H1 (cell line): ENCODE measurements around the gene PPM1F. TPM values are rescaled to one million over a fixed set of nuclear protein-coding genes. Genes with fewer than 3 reads are reported as not detected.

ENCODE experiments used
- CTCF ChIA-PET: fragments of 300-600 bp; sonication (Branson Sonifier 250); formaldehyde crosslinking; loops from one replicate; lab custom pipeline; 2021; ENCODE audit not compliant: partially characterized antibody; lab: Charles Lee
- POLR2A ChIA-PET: fragments of 300-600 bp; sonication (Branson Sonifier 250); formaldehyde crosslinking; loops from one replicate; lab custom pipeline; 2021; ENCODE audit warnings: inconsistent platforms; ENCODE audit not compliant: partially characterized antibody; lab: Charles Lee
- DNase-seq, 2 experiments: peaks; one replicate each; pipeline versions ENCODE4 v3.0.0 to v3.0.0-alpha.2; 2010 to 2022; ENCODE audit warnings: low spot score in 2 of 2, low read depth in 1 of 2, mixed read lengths in 1 of 2
- FAIRE-seq: peaks from 2 replicates; lab custom pipeline; 2011; peaks lifted over from hg19 to GRCh38; lab: Jason Lieb, UNC
- H2AFZ ChIP-seq: 2 replicates; pipeline ENCODE4 v1.8.1; 2012; ENCODE audit warnings: low read length, inconsistent platforms
- H2AK5ac ChIP-seq: 2 replicates; pipeline ENCODE4 v1.6.1; 2013; ENCODE audit warnings: low read depth, low read length
- H2BK120ac ChIP-seq: replicated peaks from 2 replicates; pipeline ENCODE3; 2013; ENCODE audit warnings: low read depth, low read length, inconsistent platforms
- H2BK12ac ChIP-seq: 2 replicates; pipeline ENCODE4 v1.6.1; 2013; ENCODE audit warnings: low read depth, low read length
- H2BK15ac ChIP-seq: 2 replicates; pipeline ENCODE4 v1.6.1; 2013; ENCODE audit warnings: low read length
- H2BK20ac ChIP-seq: 2 replicates; pipeline ENCODE4 v1.6.1; 2013; ENCODE audit warnings: low read length
- H2BK5ac ChIP-seq: 2 replicates; pipeline ENCODE4 v1.6.1; 2013; ENCODE audit warnings: low read depth, low read length
- H3K14ac ChIP-seq: 2 replicates; pipeline ENCODE4 v1.6.1; 2013; ENCODE audit warnings: inconsistent platforms; ENCODE audit not compliant: insufficient read length
- H3K18ac ChIP-seq: 2 replicates; pipeline ENCODE4 v1.6.1; 2013; ENCODE audit warnings: low read length; ENCODE audit errors: extremely low read depth
- H3K23ac ChIP-seq: 2 replicates; pipeline ENCODE4 v1.6.1; 2013; ENCODE audit warnings: inconsistent platforms; ENCODE audit not compliant: insufficient read length
- H3K23me2 ChIP-seq: 2 replicates; pipeline ENCODE4 v1.6.1; 2013; ENCODE audit warnings: low read depth, low read length
- H3K27ac ChIP-seq: 2 replicates; pipeline ENCODE4 v1.6.1; 2011; ENCODE audit warnings: low read depth, low read length, inconsistent platforms
- H3K27me3 ChIP-seq, 4 experiments: replicated peaks in 1 of 4; 1 replicate in 1 of 4; 2 replicates in 3 of 4; pipeline versions ENCODE4 v1.6.1 to v1.8.1; 2011 to 2013; ENCODE audit warnings: low read length in 3 of 4, mild to moderate bottlenecking in 3 of 4, inconsistent platforms in 2 of 4, mixed read lengths in 2 of 4, moderate library complexity in 1 of 4; ENCODE audit not compliant: control insufficient read depth in 3 of 4, insufficient read depth in 3 of 4; ENCODE audit errors: extremely low read depth in 1 of 4
- H3K36me3 ChIP-seq, 4 experiments: 2 replicates each; pipeline versions ENCODE4 v1.6.1 to v1.8.1; 2011 to 2013; ENCODE audit warnings: mild to moderate bottlenecking in 4 of 4, low read length in 3 of 4, moderate library complexity in 2 of 4, control low read depth in 1 of 4, inconsistent platforms in 1 of 4; ENCODE audit not compliant: insufficient read depth in 4 of 4, control insufficient read depth in 2 of 4
- H3K4ac ChIP-seq: replicated peaks from 2 replicates; pipeline ENCODE3; 2013; ENCODE audit warnings: low read length, low read depth, mixed read lengths, inconsistent platforms; ENCODE audit not compliant: insufficient read length
- H3K4me1 ChIP-seq, 4 experiments: replicated peaks in 1 of 4; 1 replicate in 1 of 4; 2 replicates in 3 of 4; pipeline versions ENCODE4 v1.6.1 to v1.8.1; 2011 to 2013; ENCODE audit warnings: low read length in 3 of 4, inconsistent platforms in 2 of 4, mixed read lengths in 1 of 4; ENCODE audit not compliant: insufficient read depth in 4 of 4, control insufficient read depth in 3 of 4
- H3K4me2 ChIP-seq, 2 experiments: 2 replicates each; pipeline versions ENCODE4 v1.6.1 to v1.8.1; 2011 to 2013; ENCODE audit warnings: low read depth in 2 of 2, low read length in 2 of 2, control low read depth in 1 of 2, inconsistent platforms in 1 of 2, mild to moderate bottlenecking in 1 of 2; ENCODE audit not compliant: insufficient read depth in 1 of 2
- H3K4me3 ChIP-seq, 4 experiments: fragments of 200-600, 300-600 bp in 1 of 4; sonication (generic), shearing (Covaris generic), sonication (Bioruptor Twin) in 1 of 4; 2 replicates each; pipeline versions ENCODE4 v1.5.1 to v1.8.1; 2011 to 2016; ENCODE audit warnings: low read length in 4 of 4, low read depth in 3 of 4, control low read depth in 2 of 4, inconsistent platforms in 2 of 4, mild to moderate bottlenecking in 2 of 4, mixed read lengths in 1 of 4, moderate library complexity in 1 of 4; ENCODE audit not compliant: insufficient read depth in 2 of 4; ENCODE audit errors: extremely low read depth in 1 of 4
- H3K56ac ChIP-seq: replicated peaks from 2 replicates; pipeline ENCODE3; 2013; ENCODE audit warnings: low read depth, mild to moderate bottlenecking, mixed read lengths, low read length, inconsistent platforms; ENCODE audit not compliant: insufficient read length
- H3K79me1 ChIP-seq: 2 replicates; pipeline ENCODE4 v1.6.1; 2013; ENCODE audit warnings: low read depth, low read length, control low read depth
- H3K79me2 ChIP-seq, 2 experiments: 2 replicates each; pipeline versions ENCODE4 v1.6.1 to v1.8.1; 2012 to 2013; ENCODE audit warnings: low read length in 2 of 2, mild to moderate bottlenecking in 2 of 2, inconsistent platforms in 1 of 2; ENCODE audit not compliant: insufficient read depth in 2 of 2, control insufficient read depth in 1 of 2
- H3K9ac ChIP-seq, 4 experiments: replicated peaks in 1 of 4; 1 replicate in 1 of 4; 2 replicates in 3 of 4; pipeline versions ENCODE4 v1.6.1 to v1.8.1; 2011 to 2013; ENCODE audit warnings: low read depth in 3 of 4, low read length in 3 of 4, control low read depth in 2 of 4, mild to moderate bottlenecking in 2 of 4, moderate library complexity in 2 of 4, inconsistent platforms in 1 of 4; ENCODE audit errors: extremely low read depth in 1 of 4
- H3K9me3 ChIP-seq, 2 experiments: 2 replicates each; pipeline versions ENCODE4 v1.6.1 to v1.8.1; 2012 to 2013; ENCODE audit warnings: mild to moderate bottlenecking in 2 of 2, moderate library complexity in 2 of 2, control low read depth in 1 of 2, inconsistent platforms in 1 of 2, low read depth in 1 of 2, low read length in 1 of 2, mixed read lengths in 1 of 2; ENCODE audit not compliant: insufficient read depth in 2 of 2
- H4K20me1 ChIP-seq, 2 experiments: replicated peaks in 1 of 2; 2 replicates each; pipeline versions ENCODE3 to v1.8.1; 2011 to 2013; ENCODE audit warnings: inconsistent platforms in 2 of 2, low read length in 2 of 2, mild to moderate bottlenecking in 1 of 2; ENCODE audit not compliant: insufficient read depth in 2 of 2, control insufficient read depth in 1 of 2
- H4K5ac ChIP-seq: 2 replicates; pipeline ENCODE4 v1.6.1; 2013; ENCODE audit warnings: low read length, low read depth, mixed read lengths, inconsistent platforms; ENCODE audit not compliant: insufficient read length
- H4K8ac ChIP-seq: 2 replicates; pipeline ENCODE4 v1.8.0; 2013; ENCODE audit warnings: mild to moderate bottlenecking, moderate library complexity, low read length, inconsistent platforms; ENCODE audit not compliant: insufficient read depth; ENCODE audit errors: extremely low read depth
- H4K91ac ChIP-seq: replicated peaks from 2 replicates; pipeline ENCODE3; 2013; ENCODE audit warnings: low read length, mixed read lengths, inconsistent platforms; ENCODE audit not compliant: insufficient read length
- BRCA1 ChIP-seq: IDR thresholded peaks from 2 replicates; pipeline ENCODE4 v1.6.1; 2012; ENCODE audit warnings: low read depth, low read length, improper control_type of control experiment
- CBX8 ChIP-seq: fragments of 300-800, 300-1000 bp; sonication (generic); IDR thresholded peaks from 2 replicates; pipeline ENCODE4 v1.7.1; 2016; ENCODE audit warnings: low read depth, low read length, borderline replicate concordance
- CHD2 ChIP-seq: IDR thresholded peaks from 2 replicates; pipeline ENCODE4 v1.6.1; 2012; ENCODE audit warnings: low read length, improper control_type of control experiment
- CREB1 ChIP-seq: IDR thresholded peaks from 2 replicates; pipeline ENCODE4 v1.6.1; 2012; ENCODE audit warnings: inconsistent platforms
- EGR1 ChIP-seq: IDR thresholded peaks from 2 replicates; pipeline ENCODE4 v1.6.1; 2011; ENCODE audit warnings: low read depth, low read length, borderline replicate concordance
- JUND ChIP-seq: IDR thresholded peaks from 2 replicates; pipeline ENCODE4 v1.6.1; 2011; ENCODE audit warnings: mild to moderate bottlenecking, improper control_type of control experiment, low read length
- PHF8 ChIP-seq: fragments of 200-600 bp; sonication (generic); conservative IDR thresholded peaks from 2 replicates; pipeline ENCODE4 v1.7.1; 2012; ENCODE audit warnings: low read depth, mild to moderate bottlenecking, inconsistent platforms, low read length, moderate library complexity
- POU5F1 ChIP-seq: IDR thresholded peaks from 2 replicates; pipeline ENCODE4 v1.6.1; 2011; ENCODE audit warnings: low read depth, mild to moderate bottlenecking, low read length, moderate library complexity
- RAD21 ChIP-seq, 2 experiments: IDR thresholded peaks in 1 of 2; conservative IDR thresholded peaks in 1 of 2; 2 replicates each; pipeline ENCODE4 v1.6.1; 2011; ENCODE audit warnings: low read depth in 2 of 2, low read length in 2 of 2, improper control_type of control experiment in 1 of 2, inconsistent platforms in 1 of 2, mild to moderate bottlenecking in 1 of 2, moderate library complexity in 1 of 2
- RFX5 ChIP-seq: IDR thresholded peaks from 2 replicates; pipeline ENCODE4 v1.6.1; 2011; ENCODE audit warnings: low read depth, low read length, improper control_type of control experiment, borderline replicate concordance
- SIRT6 ChIP-seq: IDR thresholded peaks from one replicate; pipeline ENCODE4 v1.7.1; 2012; ENCODE audit warnings: low read length, inconsistent platforms
- TCF12 ChIP-seq: IDR thresholded peaks from 2 replicates; pipeline ENCODE4 v1.6.1; 2011; ENCODE audit warnings: low read depth, mild to moderate bottlenecking, low read length
- WGBS, 2 experiments: shearing (Covaris generic) in 1 of 2; methylation state at CpG; one replicate each; pipeline versions ENCODE4 v1.1.6 to v1.1.7; 2013 to 2015; ENCODE audit warnings: low lambda C conversion rate in 2 of 2, mixed read lengths in 2 of 2, inconsistent platforms in 1 of 2, low coverage in 1 of 2, missing lambda C conversion rate in 1 of 2; ENCODE audit not compliant: insufficient replicate concordance in 2 of 2, insufficient coverage in 1 of 2, insufficient read length in 1 of 2; ENCODE audit errors: extremely low coverage in 1 of 2, missing lambda C conversion rate in 1 of 2; 5-methylcytosine and 5-hydroxymethylcytosine counted together
- polyA plus RNA-seq, 7 experiments: library from polyadenylated mRNA; depleted of rRNA in 3 of 7; stranded (reverse) in 5 of 7; unstranded in 2 of 7; fragments of >200 nt in 5 of 7; fragments of 200-250 nt in 2 of 7; gene quantifications; 1 replicate in 5 of 7; 2 replicates in 1 of 7; 4 replicates in 1 of 7; pipeline versions ENCODE4 v1.2.1 to v1.2.3, GENCODE V29; 2011 to 2013; ENCODE audit warnings: missing spikeins in 2 of 7, mixed read lengths in 2 of 7
- total RNA-seq: library from RNA; stranded (reverse); fragmentation: NEBNext Ultra II Directional; extraction: Animal tissue kit (Norgen Biotek cat#: 25700); gene quantifications from 2 replicates; pipeline ENCODE4 v1.2.1, GENCODE V29; 2021

PPM1F gene
- total and polyA plus RNA-seq, 2 of the 8 experiments (the other 6 are each of a cell fraction or from before 2014, with no cell fraction given): 12.4 to 22.8 TPM

- Histone ChIP-seq H4K5ac (no peak overlapping the region), H4K20me1 (peaks cover 0 to 1% of the 10 kb centered on the region in 2 experiments), H3K27me3 (no peaks in the 10 kb centered on the region; a peak in 1 of 7 replicates), H3K56ac (no peak overlapping the region), H3K23ac (no peak overlapping the region), H4K8ac (no peak overlapping the region), H2AFZ (no peak overlapping the region), H3K14ac (no peak overlapping the region), H3K18ac (no peak overlapping the region), H3K36me3 (no peaks in the 10 kb centered on the region), H3K9ac (no peak overlapping the region), H2BK12ac (no peak overlapping the region), H3K9me3 (no peaks in the 10 kb centered on the region), H2BK120ac (no peak overlapping the region), H3K79me1 (no peaks in the 10 kb centered on the region), H2AK5ac (no peak overlapping the region), H3K27ac (no peak overlapping the region), H3K4ac (no peak overlapping the region), H3K4me2 (no peak overlapping the region), H2BK5ac (no peak overlapping the region), H3K4me3 (no peak overlapping the region), H3K23me2 (no peaks in the 10 kb centered on the region), H4K91ac (no peak overlapping the region), H3K4me1 (no peaks in the 10 kb centered on the region), H3K79me2 (no peaks in the 10 kb centered on the region), H2BK20ac (no peak overlapping the region), H2BK15ac (no peak overlapping the region)
- FAIRE-seq (no peak), DNase-seq (no peak)
- POLR2A ChIA-PET: interaction anchor here (2.3 kb wide), 1 partner anchor 13 kb away, joined by 9 read pairs; no protein-coding TSS in a partner anchor
- 86% methylated on average over 4 of the region's 4 CpGs; no CpG with 5 or more reads in 1 of the 2 experiments for WGBS, 2 experiments
- CTCF ChIA-PET: interaction anchor here (1.2 kb wide), 1 partner anchor 17 kb away, joined by 5 read pairs; no protein-coding TSS in a partner anchor
- TF ChIP-seq POU5F1 (no peak), RAD21 (IDR thresholded peaks at IDR 0.05 in 1 of 2, conservative IDR thresholded peaks at IDR 0.05 in 1 of 2; ENCODE audit: low read depth in 2 of 2, low read length in 2 of 2) (no peak), BRCA1 (no peak), JUND (no peak), CHD2 (no peak), RFX5 (no peak), SIRT6 (no peak), CREB1 (no peak), PHF8 (no peak), TCF12 (no peak), CBX8 (no peak), EGR1 (no peak)
Measured at GRCh38 chr22:21903283-21903682, 49.4 kb downstream of the PPM1F start.
